Motor neuron (in vitro differentiated cells): ENCODE data around the gene FIBP. TPM values are rescaled to one million over a fixed set of nuclear protein-coding genes. Genes with fewer than 3 reads are reported as not detected.

Experiments
- ATAC-seq, 8 experiments: fragments of 200-7000 bp; cut with Tn5 transposase; replicated peaks in 6 of 8; 2 replicates each; pipeline ENCODE4 v1.8.0; 2021; ENCODE audit warnings: mild to moderate bottlenecking in 8 of 8, moderate library complexity in 8 of 8
- H3K27ac ChIP-seq, 2 donors: fragments of 250-450 bp; sonication (Bioruptor Pico); 2 replicates each; pipeline ENCODE4 v1.9.0; 2021; ENCODE audit warnings: antibody characterized with exemption in 2 of 2, mild to moderate bottlenecking in 2 of 2, moderate library complexity in 1 of 2
- H3K4me1 ChIP-seq, 2 donors: fragments of 250-450 bp; sonication (Bioruptor Pico); replicated peaks in 1 of 2; 2 replicates each; pipeline ENCODE4 v1.6.1; 2021; ENCODE audit warnings: antibody characterized with exemption in 2 of 2, mild to moderate bottlenecking in 2 of 2, moderate library complexity in 1 of 2
- H3K4me3 ChIP-seq, 5 donors: fragments of 250-450 bp; sonication (Bioruptor Pico); 2 replicates each; pipeline ENCODE4 v1.9.0; 2021; ENCODE audit warnings: antibody characterized with exemption in 5 of 5, mild to moderate bottlenecking in 5 of 5, moderate library complexity in 4 of 5
- WGBS, 10 experiments: fragments of 450-650 bp; shearing (Covaris generic); methylation state at CpG; one replicate each; pipeline ENCODE4 v1.0.0; 2022; 5-methylcytosine and 5-hydroxymethylcytosine counted together
- in situ Hi-C, 9 experiments: fragments of 400-800 bp; cut with MboI; loops; one replicate each; pipeline ENCODE4 v1.15.0; 2021; ENCODE audit warnings: low sequenced_read_pairs in 9 of 9, low pct_unique_long_range_greater_than_20kb in 2 of 9; ENCODE audit not compliant: unreplicated experiment in 9 of 9
- total RNA-seq, 8 experiments: library from RNA; unstranded; fragments of 300-600 nt; gene quantifications; 2 replicates each; pipeline versions ENCODE4 v1.2.3 to v1.2.4, GENCODE V29; 2022

The FIBP gene
- total RNA-seq = 10 to 100 TPM; 63.4 to 99.1 (median 84.6) TPM

DNA sequence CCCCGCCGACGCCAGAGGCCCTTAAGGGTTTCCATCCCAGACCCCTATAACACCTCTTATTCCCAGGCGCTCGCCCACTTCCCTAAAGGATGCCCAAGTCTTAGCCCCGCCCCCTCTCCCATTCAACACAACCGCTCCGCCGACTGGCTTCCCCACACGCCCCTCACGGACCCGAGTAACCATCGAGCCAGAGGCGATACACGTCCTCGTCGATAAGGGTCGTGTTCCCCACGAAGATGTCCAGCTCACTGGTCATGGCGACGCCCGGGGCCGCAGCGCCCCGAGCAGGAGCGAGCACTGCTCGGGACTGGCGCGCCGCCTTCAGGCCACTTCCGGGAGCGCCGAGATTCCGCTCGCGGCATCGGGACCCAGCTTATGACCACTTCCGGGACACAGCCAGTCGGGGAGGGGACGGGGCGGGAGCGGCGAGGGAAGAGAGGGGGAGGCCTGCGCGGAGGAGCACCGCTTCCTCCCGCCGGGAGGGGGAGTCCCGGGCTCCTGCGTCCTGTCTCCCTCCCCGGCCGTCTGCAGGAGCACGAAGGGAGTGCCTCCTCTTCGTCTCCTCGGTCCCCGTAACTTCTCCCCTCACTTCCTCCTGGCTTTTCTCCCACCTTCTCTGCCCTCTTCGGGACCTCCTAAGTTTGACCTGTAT is at the start of gene FIBP:
Gene FIBP, minus strand, starts transcription at position 309 of the 652 bp plus-strand sequence. Its CDS starts 53 bp downstream, at position 256.
- Histone ChIP-seq H3K27ac (peak within 1 kb of the TSS; percentile 88), H3K4me3 (peak within 1 kb of the TSS; percentile 55 to 95 (median 58)), H3K4me1 (peaks cover 32 to 34% of the 10 kb centered on the region in 2 donors)
- in situ Hi-C loops = loop anchor here in 2 of 9 experiments (10.0 to 25.0 kb wide), 2 partner anchors 97 to 99 kb away; no protein-coding TSS in a partner anchor
- peak; percentile 40 to 81 (median 78) for ATAC-seq
- 0 to 5% (median 0%) methylated on average over 1 to 23 of the region's 57 CpGs; no CpG with 5 or more reads in 5 of the 10 experiments for WGBS, 10 experiments

- ATAC-seq = peak in 5 of 8 experiments; percentile 78 to 86 (median 80)
- Histone ChIP-seq H3K4me1 (peaks cover 10 to 16% of the 10 kb centered on the region in 2 donors), H3K27ac (peak overlapping the region; percentile 26 to 48), H3K4me3 (no peak overlapping the region)
- WGBS, 10 experiments = 0 to 67% (median 45%) methylated on average over 1 to 4 of the region's 4 CpGs; no CpG with 5 or more reads in 1 of the 10 experiments
- in situ Hi-C loops = no loop called here
Measured at GRCh38 chr11:65937766-65938165, 49.5 kb upstream of the FIBP start.

DNA sequence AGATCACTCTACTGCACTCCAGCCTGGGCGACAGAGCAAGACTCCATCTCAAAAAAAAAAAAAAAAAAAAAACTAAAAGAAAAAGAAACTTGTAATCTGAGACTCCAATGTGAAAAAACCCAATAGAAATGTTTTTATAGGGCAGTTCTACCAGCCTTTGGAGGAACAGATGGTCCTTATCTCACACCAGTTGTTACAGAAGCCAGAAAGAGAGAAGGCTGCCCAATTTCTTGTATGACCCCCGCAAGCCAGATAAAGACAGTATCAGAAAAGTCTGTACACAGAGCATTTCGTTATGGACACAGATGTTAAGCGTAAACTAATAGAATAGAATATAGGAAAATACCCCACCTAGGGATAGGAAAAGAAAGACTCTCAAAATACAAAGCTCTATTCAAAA is 45.7 kb upstream of the FIBP start:
- Histone ChIP-seq H3K27ac (no peak overlapping the region), H3K4me1 (peaks cover 10 to 16% of the 10 kb centered on the region in 2 donors), H3K4me3 (no peak overlapping the region)
- ATAC-seq = no peak
- 51 to 100% (median 87%) methylated on average over 2 to 4 of the region's 4 CpGs for WGBS, 10 experiments
- in situ Hi-C loops = no loop called here

DNA sequence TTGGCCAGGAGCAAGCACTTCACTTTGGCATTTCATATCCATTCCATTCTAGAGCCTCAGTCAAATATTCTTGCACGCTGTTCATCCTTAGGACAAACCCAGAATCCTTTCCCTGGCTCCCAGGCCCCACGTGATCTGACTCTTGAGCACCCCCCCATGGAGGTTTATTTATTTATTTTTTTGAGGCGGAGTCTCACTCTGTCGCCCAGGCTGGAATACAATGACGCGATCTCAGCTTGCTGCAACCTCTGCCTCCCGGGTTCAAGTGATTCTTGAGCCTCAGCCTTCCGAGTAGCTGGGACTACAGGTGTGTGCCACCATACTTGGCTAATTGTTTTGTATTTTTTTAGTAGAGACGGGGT is 44.3 kb upstream of the FIBP start:
- peaks cover 1 to 4% of the 10 kb centered on the region in 2 donors for H3K4me1 ChIP-seq
- H3K27ac ChIP-seq = no peak overlapping the region
- ATAC-seq = peak in 3 of 8 experiments; percentile 65 to 90 (median 67)
- 2 to 71% (median 42%) methylated on average over 1 to 8 of the region's 9 CpGs; no CpG with 5 or more reads in 2 of the 10 experiments for WGBS, 10 experiments
- H3K4me3 ChIP-seq = no peak overlapping the region
- in situ Hi-C loops = no loop called here

GRCh38 chr11:65931773-65932557 is 43.7 kb upstream of the FIBP start:
- in situ Hi-C loops = no loop called here
- no peaks in the 10 kb centered on the region for H3K4me1 ChIP-seq
- no peak overlapping the region for H3K27ac ChIP-seq
- 40 to 100% (median 86%) methylated on average over 1 to 5 of the region's 13 CpGs; no CpG with 5 or more reads in 3 of the 10 experiments for WGBS, 10 experiments
- H3K4me3 ChIP-seq = no peak overlapping the region
- peak in 1 of 8 experiments; percentile 36 for ATAC-seq

GRCh38 chr11:65928667-65929066 is 40.4 kb upstream of the FIBP start:
- 40 to 94% (median 79%) methylated on average over 1 to 3 of the region's 6 CpGs; no CpG with 5 or more reads in 2 of the 10 experiments for WGBS, 10 experiments
- H3K4me3 ChIP-seq = no peak overlapping the region
- H3K27ac ChIP-seq = no peak overlapping the region
- in situ Hi-C loops = no loop called here
- no peak for ATAC-seq
- H3K4me1 ChIP-seq = no peaks in the 10 kb centered on the region

- in situ Hi-C loops = no loop called here
- ATAC-seq = peak in 1 of 8 experiments; percentile 73
- 13 to 100% (median 60%) methylated on average over 1 to 5 of the region's 9 CpGs; no CpG with 5 or more reads in 3 of the 10 experiments for WGBS, 10 experiments
- no peak overlapping the region for H3K4me3 ChIP-seq
- H3K27ac ChIP-seq = no peak overlapping the region
- no peaks in the 10 kb centered on the region for H3K4me1 ChIP-seq
Measured at GRCh38 chr11:65927904-65928397, 39.7 kb upstream of the FIBP start.

DNA sequence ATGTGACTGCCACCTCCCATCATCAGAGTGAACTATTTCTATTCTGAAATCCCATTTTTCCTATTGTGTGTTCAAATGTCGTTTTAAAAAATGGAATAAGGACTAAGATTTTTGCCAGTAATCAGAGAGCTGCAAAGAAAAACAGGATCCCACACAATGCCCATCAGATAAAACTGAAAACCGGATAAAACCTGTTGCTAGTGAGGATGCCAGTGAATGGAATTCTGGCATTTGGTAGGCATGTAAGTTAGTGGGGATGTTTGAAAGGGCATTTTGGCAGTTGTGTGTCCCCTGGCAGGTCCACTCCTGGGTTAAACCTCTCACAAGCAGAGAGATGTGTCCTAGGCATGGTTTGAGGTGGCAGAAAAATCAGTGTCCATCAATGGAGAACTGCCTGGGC is 37.1 kb upstream of the FIBP start:
- H3K4me3 ChIP-seq = no peak overlapping the region
- in situ Hi-C loops = no loop called here
- H3K4me1 ChIP-seq = peaks cover 4 to 5% of the 10 kb centered on the region in 2 donors
- no peak for ATAC-seq
- no peak overlapping the region for H3K27ac ChIP-seq
- WGBS, 10 experiments = 17 to 60% (median 54%) methylated on average over 1 to 2 of the region's 2 CpGs; no CpG with 5 or more reads in 4 of the 10 experiments

- in situ Hi-C loops = no loop called here
- no peak for ATAC-seq
- Histone ChIP-seq H3K4me3 (no peak overlapping the region), H3K27ac (no peak overlapping the region), H3K4me1 (peaks cover 14% of the 10 kb centered on the region in 2 donors)
- WGBS, 10 experiments = 90 to 100% (median 100%) methylated on average over 2 to 3 of the region's 3 CpGs; no CpG with 5 or more reads in 6 of the 10 experiments
Measured at GRCh38 chr11:65922565-65922964, 34.3 kb upstream of the FIBP start.

GRCh38 chr11:65921876-65922275 is 33.6 kb upstream of the FIBP start:
- no peak for ATAC-seq
- WGBS, 10 experiments = 95 to 100% (median 97%) methylated on average over 3 to 8 of the region's 10 CpGs; no CpG with 5 or more reads in 7 of the 10 experiments
- Histone ChIP-seq H3K4me3 (no peak overlapping the region), H3K4me1 (peaks cover 17% of the 10 kb centered on the region in 2 donors), H3K27ac (no peak overlapping the region)
- in situ Hi-C loops = no loop called here

DNA sequence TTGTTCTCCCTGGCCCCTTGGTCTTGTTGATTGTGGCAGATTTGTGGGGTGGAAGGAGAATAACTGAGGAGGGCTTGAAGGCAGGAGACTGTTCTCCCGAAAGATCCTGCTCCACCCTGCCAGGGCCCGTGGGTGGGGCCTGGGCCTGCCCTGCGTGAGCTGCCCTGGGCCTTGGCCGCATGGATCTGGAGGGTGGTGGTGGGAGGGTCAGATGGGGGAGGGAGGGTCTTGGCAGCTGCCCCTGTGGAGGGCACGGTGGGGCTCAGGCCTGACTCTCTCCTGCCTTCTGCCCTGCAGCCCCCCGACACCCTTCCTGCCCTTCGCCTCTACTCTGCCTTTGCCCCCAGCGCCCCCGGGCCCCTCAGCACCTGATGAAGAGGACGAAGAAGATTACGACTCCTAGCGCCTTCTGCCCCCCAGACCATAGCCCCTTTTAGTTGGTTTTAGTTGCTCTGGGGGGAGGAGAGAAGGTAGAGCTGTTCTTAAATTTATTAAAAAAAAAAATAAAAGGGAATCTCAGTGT is 32.8 kb upstream of the FIBP start:
- Histone ChIP-seq H3K4me1 (peaks cover 17% of the 10 kb centered on the region in 2 donors), H3K27ac (no peak overlapping the region), H3K4me3 (peak overlapping the region in 1 of 5 donors; percentile 97)
- WGBS, 10 experiments = no CpG with 5 or more reads among the region's 12 CpGs
- no peak for ATAC-seq
- in situ Hi-C loops = no loop called here

DNA sequence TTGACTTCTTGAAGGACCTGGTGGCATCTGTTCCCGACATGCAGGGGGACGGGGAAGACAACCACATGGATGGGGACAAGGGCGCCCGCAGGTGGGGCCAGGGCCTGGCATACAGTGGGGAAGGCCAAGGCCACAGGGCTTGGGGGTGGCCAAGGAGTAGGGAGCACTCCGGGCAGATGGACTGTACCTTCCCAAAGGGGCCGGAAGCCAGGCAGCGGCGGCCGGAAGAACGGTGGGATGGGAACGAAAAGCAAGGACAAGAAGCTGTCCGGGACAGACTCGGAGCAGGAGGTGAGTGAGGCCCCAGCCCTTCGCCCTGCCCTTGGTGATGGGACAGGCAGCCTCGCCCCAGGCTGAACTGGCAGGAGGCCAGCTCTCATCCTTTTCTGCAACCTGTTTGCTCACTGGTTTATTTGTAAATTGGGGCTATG is 32.1 kb upstream of the FIBP start:
- no peak overlapping the region for H3K27ac ChIP-seq
- in situ Hi-C loops = no loop called here
- ATAC-seq = peak in 1 of 8 experiments; percentile 0

More for the DNA sequence above, 32.1 kb upstream of the FIBP start:
- Histone ChIP-seq H3K4me1 (peaks cover 17% of the 10 kb centered on the region in 2 donors), H3K4me3 (peak overlapping the region; percentile 89 to 97 (median 91))
- WGBS, 10 experiments = 20 to 60% (median 58%) methylated on average over 1 to 10 of the region's 15 CpGs; no CpG with 5 or more reads in 6 of the 10 experiments
